Neural progenitor cell (in vitro differentiated cells): ENCODE data around the gene COL11A2. TPM values are rescaled to one million over a fixed set of nuclear protein-coding genes. Genes with fewer than 3 reads are reported as not detected.

ENCODE experiments used
- DNase-seq: peaks from one replicate; pipeline ENCODE4 v3.0.0-alpha.2; 2016; ENCODE audit warnings: low spot score
- H2AFZ ChIP-seq: fragments of 200-600 bp; sonication (generic); replicated peaks from 2 replicates; pipeline ENCODE4 v1.6.1; 2016; ENCODE audit warnings: antibody characterized with exemption
- H3F3A ChIP-seq: fragments of 200-600 bp; sonication (generic); 2 replicates; pipeline ENCODE4 v1.6.1; 2016; ENCODE audit warnings: antibody characterized with exemption, low read depth
- H3K27ac ChIP-seq: fragments of 200-600 bp; sonication (generic); 2 replicates; pipeline ENCODE4 v1.5.1; 2016; ENCODE audit warnings: mild to moderate bottlenecking
- H3K27me3 ChIP-seq: fragments of 200-600 bp; sonication (generic); 2 replicates; pipeline ENCODE4 v1.6.1; 2016; ENCODE audit warnings: mild to moderate bottlenecking, moderate library complexity
- H3K36me3 ChIP-seq: fragments of 200-600 bp; sonication (generic); 2 replicates; pipeline ENCODE4 v1.5.1; 2016
- H3K4me1 ChIP-seq: fragments of 200-600 bp; sonication (generic); 2 replicates; pipeline ENCODE4 v1.6.1; 2016; ENCODE audit warnings: mixed run types
- H3K4me2 ChIP-seq: fragments of 200-600 bp; sonication (generic); 2 replicates; pipeline ENCODE4 v1.6.1; 2016
- H3K4me3 ChIP-seq: fragments of 200-600 bp; sonication (generic); 2 replicates; pipeline ENCODE4 v1.5.1; 2016
- H3K79me2 ChIP-seq: fragments of 200-600 bp; sonication (generic); 2 replicates; pipeline ENCODE4 v1.6.1; 2016; ENCODE audit warnings: low read depth
- H3K9ac ChIP-seq: fragments of 200-600 bp; sonication (generic); 2 replicates; pipeline ENCODE4 v1.6.1; 2016
- H3K9me3 ChIP-seq: fragments of 200-600 bp; sonication (generic); 2 replicates; pipeline ENCODE4 v1.5.1; 2016; ENCODE audit warnings: low read depth
- H4K20me1 ChIP-seq: fragments of 200-600 bp; sonication (generic); 2 replicates; pipeline ENCODE4 v1.6.1; 2016; ENCODE audit warnings: low read depth
- H3K27ac Mint-ChIP-seq: 3 replicates; pipeline ENCODE4 v1.8.0; 2021; ENCODE audit warnings: mixed read lengths
- H3K27me3 Mint-ChIP-seq: 2 replicates; pipeline ENCODE4 v1.8.0; 2022; ENCODE audit warnings: low read depth, mild to moderate bottlenecking, inconsistent platforms, moderate library complexity, mixed read lengths; ENCODE audit not compliant: insufficient read depth
- H3K36me3 Mint-ChIP-seq: 3 replicates; pipeline ENCODE4 v1.8.0; 2021; ENCODE audit warnings: mixed read lengths
- H3K4me1 Mint-ChIP-seq: 3 replicates; pipeline ENCODE4 v1.8.0; 2021; ENCODE audit warnings: mixed read lengths
- H3K4me3 Mint-ChIP-seq: 3 replicates; pipeline ENCODE4 v1.8.0; 2021; ENCODE audit warnings: mild to moderate bottlenecking, moderate library complexity, mixed read lengths
- H3K9me3 Mint-ChIP-seq: 3 replicates; pipeline ENCODE4 v1.8.0; 2020; ENCODE audit warnings: mixed read lengths
- EZH2 ChIP-seq: fragments of 200-600 bp; sonication (generic); IDR thresholded peaks from 2 replicates; pipeline ENCODE4 v1.6.1; 2017; ENCODE audit warnings: antibody characterized with exemption, mild to moderate bottlenecking, moderate library complexity
- EZH2phosphoT487 ChIP-seq: fragments of 200-600 bp; sonication (generic); IDR thresholded peaks from 2 replicates; pipeline ENCODE4 v1.6.1; 2017; ENCODE audit warnings: antibody characterized with exemption
- total RNA-seq: library from RNA; depleted of rRNA; stranded (reverse); fragments of >200 nt; gene quantifications from 2 replicates; pipeline ENCODE4 v1.2.3, GENCODE V29; 2015; ENCODE audit warnings: low replicate concordance
- TF ChIP-seq, protein P1 (sequence below): fragments of 200-600 bp; sonication (generic); IDR thresholded peaks from 2 replicates; pipeline ENCODE4 v1.5.1; 2017; ENCODE audit warnings: antibody characterized with exemption, mild to moderate bottlenecking

COL11A2 gene
- total RNA-seq, 1 donor from 2014 or later = 0.49 TPM

DNA sequence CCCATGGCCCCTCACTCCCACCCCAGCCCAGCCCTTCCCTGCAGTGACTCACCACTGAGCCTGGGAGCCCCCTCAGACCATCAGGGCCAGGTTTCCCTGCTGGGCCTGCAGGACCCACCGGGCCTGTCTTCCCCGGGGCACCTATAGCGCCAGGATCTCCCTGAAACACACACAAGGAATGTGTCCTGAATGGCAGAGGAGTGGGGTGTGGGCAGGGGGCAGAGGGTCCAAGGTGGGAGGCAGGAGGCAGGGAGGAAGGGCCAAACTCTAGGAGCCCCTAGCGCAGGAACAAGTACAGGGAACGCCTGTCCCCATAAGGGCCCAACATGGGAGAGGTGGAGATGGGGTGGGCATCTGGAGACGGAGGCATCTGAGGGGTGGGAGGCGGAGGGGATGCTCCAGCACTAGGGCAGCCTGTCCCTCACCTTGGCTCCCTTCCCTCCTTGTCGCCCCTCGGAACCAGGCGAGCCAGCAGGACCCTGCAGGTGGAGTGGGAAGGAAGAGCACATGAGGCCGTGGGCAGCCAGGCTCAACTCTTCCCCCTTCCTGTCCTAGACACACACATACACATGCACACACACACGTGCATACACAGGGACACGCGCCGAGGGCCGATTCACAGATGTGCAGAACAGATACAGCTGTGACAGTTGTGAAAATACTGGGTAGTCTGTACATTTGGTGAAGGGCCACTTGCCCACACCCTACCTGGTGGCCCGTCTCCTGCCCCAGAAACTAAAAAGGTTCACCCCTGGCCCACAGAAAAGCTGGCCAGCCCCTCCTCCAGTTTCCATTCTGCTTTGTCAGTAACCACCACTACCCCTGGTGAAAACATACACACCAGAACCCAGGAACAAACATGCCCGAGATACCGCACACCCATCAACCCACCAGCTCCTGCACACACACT, 24.6 kb downstream of the COL11A2 start:
- H3K9ac ChIP-seq = no peak overlapping the region
- DNase-seq = no peak
- H3K4me2 ChIP-seq = no peak overlapping the region
- Mint-ChIP-seq H3K4me3 (no peak overlapping the region), H3K9me3 (no peaks in the 10 kb centered on the region), H3K27ac (no peak overlapping the region), H3K36me3 (no peaks in the 10 kb centered on the region), H3K27me3 (peaks cover 10% of the 10 kb centered on the region), H3K4me1 (peaks cover 2% of the 10 kb centered on the region)
- no peaks in the 10 kb centered on the region for H3K79me2 ChIP-seq
- H3K4me1 ChIP-seq = no peaks in the 10 kb centered on the region
- H3F3A ChIP-seq = no peaks in the 10 kb centered on the region
- TF ChIP-seq, protein P1, sequence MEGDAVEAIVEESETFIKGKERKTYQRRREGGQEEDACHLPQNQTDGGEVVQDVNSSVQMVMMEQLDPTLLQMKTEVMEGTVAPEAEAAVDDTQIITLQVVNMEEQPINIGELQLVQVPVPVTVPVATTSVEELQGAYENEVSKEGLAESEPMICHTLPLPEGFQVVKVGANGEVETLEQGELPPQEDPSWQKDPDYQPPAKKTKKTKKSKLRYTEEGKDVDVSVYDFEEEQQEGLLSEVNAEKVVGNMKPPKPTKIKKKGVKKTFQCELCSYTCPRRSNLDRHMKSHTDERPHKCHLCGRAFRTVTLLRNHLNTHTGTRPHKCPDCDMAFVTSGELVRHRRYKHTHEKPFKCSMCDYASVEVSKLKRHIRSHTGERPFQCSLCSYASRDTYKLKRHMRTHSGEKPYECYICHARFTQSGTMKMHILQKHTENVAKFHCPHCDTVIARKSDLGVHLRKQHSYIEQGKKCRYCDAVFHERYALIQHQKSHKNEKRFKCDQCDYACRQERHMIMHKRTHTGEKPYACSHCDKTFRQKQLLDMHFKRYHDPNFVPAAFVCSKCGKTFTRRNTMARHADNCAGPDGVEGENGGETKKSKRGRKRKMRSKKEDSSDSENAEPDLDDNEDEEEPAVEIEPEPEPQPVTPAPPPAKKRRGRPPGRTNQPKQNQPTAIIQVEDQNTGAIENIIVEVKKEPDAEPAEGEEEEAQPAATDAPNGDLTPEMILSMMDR = no peak
- no peak for TF ChIP-seq EZH2
- no peak for TF ChIP-seq EZH2phosphoT487
- H3K27ac ChIP-seq = no peak overlapping the region
- no peaks in the 10 kb centered on the region for H4K20me1 ChIP-seq
- no peaks in the 10 kb centered on the region for H3K36me3 ChIP-seq
- peaks cover under 1% of the 10 kb centered on the region for H3K27me3 ChIP-seq
- no peak overlapping the region for H2AFZ ChIP-seq
- no peak overlapping the region for H3K4me3 ChIP-seq
- no peaks in the 10 kb centered on the region for H3K9me3 ChIP-seq

DNA sequence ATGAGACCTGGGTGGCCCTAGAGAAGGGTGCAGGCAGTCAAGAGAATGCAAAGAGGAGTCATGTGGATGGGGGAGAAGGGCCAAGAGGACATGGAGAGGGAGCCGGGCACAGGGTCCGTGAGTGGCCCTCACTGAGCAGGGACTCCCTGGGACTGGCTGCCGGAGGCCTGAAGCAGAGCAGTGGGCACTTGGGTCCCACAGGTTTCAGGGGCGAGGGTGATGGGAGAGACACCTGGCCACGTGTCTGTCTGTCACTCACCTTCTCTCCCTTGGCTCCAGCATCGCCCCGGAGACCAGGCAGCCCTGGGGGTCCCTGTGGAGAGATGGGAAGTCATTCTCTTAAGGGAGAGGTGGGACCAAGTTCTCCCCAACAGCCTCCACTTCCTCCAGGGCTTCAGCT, 25.5 kb downstream of the COL11A2 start:
- Histone ChIP-seq H2AFZ (no peak overlapping the region), H3K4me3 (no peak overlapping the region), H3K9ac (no peak overlapping the region), H3K79me2 (no peaks in the 10 kb centered on the region), H3K4me2 (no peak overlapping the region), H3K36me3 (no peaks in the 10 kb centered on the region), H3K27me3 (peaks cover 9% of the 10 kb centered on the region), H4K20me1 (no peaks in the 10 kb centered on the region), H3K27ac (no peak overlapping the region), H3K4me1 (no peaks in the 10 kb centered on the region), H3K9me3 (no peaks in the 10 kb centered on the region), H3F3A (no peaks in the 10 kb centered on the region)
- no peaks in the 10 kb centered on the region for H3K9me3 Mint-ChIP-seq
- H3K4me3 Mint-ChIP-seq = no peak overlapping the region
- DNase-seq = no peak
- H3K27ac Mint-ChIP-seq = no peak overlapping the region
- TF ChIP-seq, protein P1 = no peak
- TF ChIP-seq EZH2 = no peak
- TF ChIP-seq EZH2phosphoT487 = no peak
- peaks cover 11% of the 10 kb centered on the region for H3K27me3 Mint-ChIP-seq
- peaks cover 8% of the 10 kb centered on the region for H3K4me1 Mint-ChIP-seq
- H3K36me3 Mint-ChIP-seq = no peaks in the 10 kb centered on the region

DNA sequence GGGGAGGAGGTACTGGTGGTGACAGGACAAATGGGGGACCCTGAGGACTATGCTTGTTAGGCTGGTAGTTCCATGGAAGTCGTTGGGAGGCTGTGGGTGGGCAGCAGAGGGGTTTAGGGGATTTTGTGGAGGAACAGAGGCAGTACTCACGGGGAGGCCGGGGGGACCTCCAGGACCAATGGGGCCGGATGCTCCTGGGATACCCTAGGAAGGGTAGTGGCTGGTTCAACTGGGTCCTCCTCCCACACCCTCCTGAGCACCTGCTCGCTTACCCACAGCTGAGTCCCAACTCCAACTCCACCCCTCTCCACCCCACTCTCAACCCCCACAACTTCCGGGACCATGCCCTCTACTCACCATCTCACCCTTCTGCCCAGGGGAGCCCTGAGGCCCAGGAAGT, 25.9 kb downstream of the COL11A2 start:
- Mint-ChIP-seq H3K4me1 (peaks cover 10% of the 10 kb centered on the region), H3K9me3 (no peaks in the 10 kb centered on the region), H3K27me3 (peaks cover 12% of the 10 kb centered on the region), H3K36me3 (no peaks in the 10 kb centered on the region), H3K4me3 (no peak overlapping the region), H3K27ac (no peak overlapping the region)
- no peak overlapping the region for H2AFZ ChIP-seq
- no peaks in the 10 kb centered on the region for H3K36me3 ChIP-seq
- no peak overlapping the region for H3K27ac ChIP-seq
- H3K27me3 ChIP-seq = peaks cover 12% of the 10 kb centered on the region
- H3K9me3 ChIP-seq = no peaks in the 10 kb centered on the region
- no peak for DNase-seq
- H3F3A ChIP-seq = no peaks in the 10 kb centered on the region
- no peak overlapping the region for H3K4me3 ChIP-seq
- no peak overlapping the region for H3K9ac ChIP-seq
- H3K79me2 ChIP-seq = no peaks in the 10 kb centered on the region
- H3K4me1 ChIP-seq = no peaks in the 10 kb centered on the region
- H3K4me2 ChIP-seq = no peak overlapping the region
- H4K20me1 ChIP-seq = no peaks in the 10 kb centered on the region
- TF ChIP-seq EZH2 (no peak), EZH2phosphoT487 (no peak)
- TF ChIP-seq, protein P1 = no peak
